GM12864 (cell line): ENCODE results near the gene INO80C.

Source experiments
- DNase-seq: peaks from one replicate; pipeline ENCODE4 v3.0.0-alpha.2; 2011; ENCODE audit warnings: low read depth
- H3K4me3 ChIP-seq: 2 replicates; pipeline ENCODE4 v1.5.1; 2011; ENCODE audit warnings: mild to moderate bottlenecking, low read depth, low read length, control low read depth
- CTCF ChIP-seq: IDR thresholded peaks from 2 replicates; pipeline ENCODE4 v1.5.1; 2011; ENCODE audit warnings: low read depth, mild to moderate bottlenecking, moderate library complexity, low read length, control low read depth, inconsistent platforms; ENCODE audit errors: missing control alignments

The INO80C gene

DNA sequence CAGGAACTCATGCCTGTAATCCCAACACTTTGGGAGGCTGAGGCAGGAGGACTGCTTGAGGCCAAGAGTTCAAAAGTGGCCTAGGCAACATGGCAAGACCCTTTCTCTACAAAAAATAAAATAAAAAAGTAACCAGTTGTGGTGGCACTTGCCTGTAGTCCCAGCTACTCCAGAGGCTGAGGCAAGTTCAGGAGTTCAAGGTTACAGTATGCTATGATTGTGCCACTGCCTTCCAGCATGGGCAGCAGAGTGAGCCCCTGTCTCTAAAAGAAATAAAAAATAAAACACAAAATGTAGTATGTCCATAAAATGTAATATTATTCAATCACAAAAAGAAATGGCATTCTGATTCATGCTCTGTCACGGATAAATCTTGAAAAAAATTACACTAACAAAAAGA lies 11.9 kb downstream of the INO80C start:
- DNase-seq = no peak
- no peak for TF ChIP-seq CTCF
- H3K4me3 ChIP-seq = no peak overlapping the region

- DNase-seq = no peak
- H3K4me3 ChIP-seq = no peak overlapping the region
- TF ChIP-seq CTCF = no peak
Measured at GRCh38 chr18:35484034-35484433, 13.7 kb downstream of the INO80C start.

GRCh38 chr18:35481960-35482366 lies 15.8 kb downstream of the INO80C start:
- no peak for DNase-seq
- TF ChIP-seq CTCF = no peak
- no peak overlapping the region for H3K4me3 ChIP-seq

DNA sequence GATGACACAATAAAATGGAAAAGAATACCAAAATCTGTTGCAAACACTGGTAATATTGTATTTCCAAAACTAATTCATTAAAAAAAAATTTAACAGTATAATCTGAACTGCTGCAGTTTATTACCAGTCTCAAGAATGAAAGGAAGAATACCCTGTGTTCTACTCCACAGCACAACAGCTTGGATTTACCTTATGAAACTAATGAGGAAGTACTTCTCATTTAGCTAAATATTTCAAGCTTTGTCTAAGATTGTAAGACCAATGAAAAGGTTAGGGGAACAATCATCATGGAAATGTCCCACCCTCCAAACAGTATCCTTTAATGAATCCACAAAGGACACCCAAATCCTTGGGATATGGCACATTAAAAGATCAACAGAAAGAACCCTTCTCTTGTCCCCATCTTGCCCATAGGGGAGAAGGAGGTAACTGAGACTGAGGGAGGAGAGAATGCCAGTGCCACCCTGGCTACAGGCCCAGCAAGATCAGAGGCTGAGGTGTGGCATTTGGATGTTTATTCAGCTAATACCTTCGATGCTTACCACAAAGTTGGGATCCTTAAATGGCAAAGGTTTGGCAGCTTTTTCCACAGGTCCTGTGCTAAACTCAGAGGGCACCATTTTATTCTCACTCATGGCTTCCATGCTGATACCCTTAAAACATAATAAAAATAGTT lies 17.7 kb downstream of the INO80C start:
- no peak for TF ChIP-seq CTCF
- no peak for DNase-seq
- no peak overlapping the region for H3K4me3 ChIP-seq

- no peak for TF ChIP-seq CTCF
- H3K4me3 ChIP-seq = no peak overlapping the region
- no peak for DNase-seq
Measured at GRCh38 chr18:35478520-35479435, 19.0 kb downstream of the INO80C start.

DNA sequence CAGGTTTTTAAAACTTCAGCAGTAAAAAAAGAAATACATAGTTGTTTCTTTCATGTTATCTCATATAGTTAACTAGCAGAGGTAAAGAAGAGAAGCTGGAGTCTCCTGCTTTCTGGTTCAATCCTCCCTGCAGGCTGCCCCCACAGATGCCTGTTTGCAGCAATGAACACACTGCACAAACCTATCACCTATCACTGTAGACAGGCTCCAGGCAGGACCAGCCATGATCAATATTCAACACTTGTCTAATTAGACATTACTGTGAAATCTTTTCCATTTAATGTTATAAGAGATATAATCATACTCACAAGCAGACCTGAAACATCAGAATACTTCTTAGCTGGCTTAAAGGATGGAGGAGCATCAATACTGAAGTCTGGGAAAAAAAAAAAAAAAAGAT lies 19.8 kb downstream of the INO80C start:
- no peak for TF ChIP-seq CTCF
- no peak overlapping the region for H3K4me3 ChIP-seq
- no peak for DNase-seq

DNA sequence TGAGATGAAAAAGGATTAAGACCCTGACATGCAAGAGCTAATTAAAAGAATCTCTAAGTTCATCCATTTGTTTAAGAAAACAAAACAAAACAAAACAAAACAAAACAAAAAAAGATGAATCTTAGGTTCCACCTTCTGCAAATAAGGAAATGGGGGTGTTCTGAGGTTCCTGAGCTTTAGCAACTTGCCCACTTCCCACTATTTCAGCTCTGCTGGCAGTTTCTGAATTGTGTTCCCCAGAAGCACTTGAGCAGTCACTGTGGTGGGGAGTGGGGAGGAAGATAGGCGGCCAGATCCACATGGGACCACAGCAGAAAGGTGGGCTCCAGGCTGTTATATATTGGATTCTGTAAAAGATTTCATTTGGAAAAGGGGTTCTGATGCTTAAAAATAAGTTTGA lies 20.3 kb downstream of the INO80C start:
- no peak for DNase-seq
- TF ChIP-seq CTCF = no peak
- H3K4me3 ChIP-seq = no peak overlapping the region
